K562 (cell line): Measurements from ENCODE around the gene INPP4B. TPM values are rescaled to one million over a fixed set of nuclear protein-coding genes. Genes with fewer than 3 reads are reported as not detected.

ENCODE experiments used
- ATAC-seq: fragments of 200-7000 bp; cut with Tn5 transposase; 3 replicates; pipeline ENCODE4 v1.9.1; 2020; ENCODE audit warnings: moderate library complexity
- BruUV-seq: library from RNA; stranded (reverse); fragments of 400-500 nt; replicated peaks from 2 replicates; lab custom pipeline; 2021; lab: Mats Ljungman, UMichigan
- CTCF ChIA-PET: fragments of 300-600 bp; formaldehyde crosslinking; extraction: SDS; loops from one replicate; lab custom pipeline; 2021; ENCODE audit warnings: low intra/inter-chr PET ratio; lab: Yijun Ruan, JAX
- POLR2A ChIA-PET: fragments of 300-600, 350-650 bp; sonication (Branson Sonifier 250); formaldehyde crosslinking; extraction: SDS; loops from one replicate; lab custom pipeline; 2021; ENCODE audit warnings: antibody characterized with exemption, inconsistent platforms; lab: Yijun Ruan, JAX
- DNase-seq, 4 experiments: peaks; one replicate each; pipeline versions ENCODE4 v3.0.0 to v3.0.0-alpha.2; 2011 to 2018; ENCODE audit warnings: low spot score in 3 of 4, mixed read lengths in 3 of 4; ENCODE audit errors: extremely low read depth in 1 of 4
- FAIRE-seq: peaks from 2 replicates; lab custom pipeline; 2011; peaks lifted over from hg19 to GRCh38; lab: Jason Lieb, UNC
- H2AFZ ChIP-seq: 2 replicates; pipeline ENCODE4 v1.6.0; 2011; ENCODE audit warnings: low read depth, low read length, control low read depth, inconsistent platforms
- H3K27ac ChIP-seq: fragments of 200-600 bp; 3 replicates; pipeline ENCODE4 v1.8.0; 2011; ENCODE audit warnings: low read depth, mild to moderate bottlenecking, control low read depth, inconsistent platforms, low read length, moderate library complexity, mixed read lengths; ENCODE audit errors: extremely low read depth
- H3K27me3 ChIP-seq, 2 experiments: fragments of 300-600 bp in 1 of 2; 2 replicates in 1 of 2; 3 replicates in 1 of 2; pipeline versions ENCODE4 v1.6.0 to v1.8.0; 2011; ENCODE audit warnings: inconsistent platforms in 2 of 2, low read length in 2 of 2, mild to moderate bottlenecking in 1 of 2, mixed read lengths in 1 of 2, moderate library complexity in 1 of 2; ENCODE audit not compliant: control insufficient read depth in 2 of 2, insufficient read depth in 2 of 2
- H3K36me3 ChIP-seq: fragments of 300-600 bp; 3 replicates; pipeline ENCODE4 v1.8.0; 2011; ENCODE audit warnings: mild to moderate bottlenecking, low read length, inconsistent platforms; ENCODE audit not compliant: control insufficient read depth, insufficient read depth
- H3K4me1 ChIP-seq, 2 experiments: fragments of 200-600 bp in 1 of 2; replicated peaks in 1 of 2; 2 replicates in 1 of 2; 3 replicates in 1 of 2; pipeline versions ENCODE4 v1.5.1 to v1.8.0; 2011; ENCODE audit warnings: inconsistent platforms in 2 of 2, low read length in 2 of 2, mild to moderate bottlenecking in 1 of 2, mixed read lengths in 1 of 2, moderate library complexity in 1 of 2; ENCODE audit not compliant: control insufficient read depth in 2 of 2, insufficient read depth in 2 of 2
- H3K4me2 ChIP-seq: 2 replicates; pipeline ENCODE4 v1.6.1; 2011; ENCODE audit warnings: low read length, control low read depth, inconsistent platforms, mixed read lengths; ENCODE audit not compliant: insufficient read depth
- H3K4me3 ChIP-seq: fragments of 200-600 bp; sonication (generic), shearing (Covaris generic); 2 replicates; pipeline ENCODE4 v1.5.1; 2016; ENCODE audit warnings: control low read depth, inconsistent platforms
- H3K79me2 ChIP-seq: fragments of 200-600 bp; 3 replicates; pipeline ENCODE4 v1.8.0; 2011; ENCODE audit warnings: low read length, inconsistent platforms; ENCODE audit not compliant: control insufficient read depth, insufficient read depth
- H3K9ac ChIP-seq, 2 experiments: 2 replicates each; pipeline versions ENCODE4 v1.6.0 to v1.6.1; 2011; ENCODE audit warnings: low read depth in 2 of 2, low read length in 2 of 2, control low read depth in 1 of 2, inconsistent platforms in 1 of 2, mild to moderate bottlenecking in 1 of 2, mixed read lengths in 1 of 2; ENCODE audit not compliant: insufficient read depth in 1 of 2
- H3K9me1 ChIP-seq: one replicate; pipeline ENCODE4 v1.6.0; 2011; ENCODE audit warnings: inconsistent platforms, mild to moderate bottlenecking, low read length, moderate library complexity; ENCODE audit not compliant: control insufficient read depth, insufficient read depth
- H3K9me3 ChIP-seq: replicated peaks from 2 replicates; pipeline ENCODE4 v1.5.1; 2011; ENCODE audit warnings: low read depth, low read length, inconsistent platforms; ENCODE audit not compliant: control insufficient read depth, insufficient read depth
- H4K20me1 ChIP-seq: replicated peaks from 2 replicates; pipeline ENCODE4 v1.6.1; 2011; ENCODE audit warnings: low read length, inconsistent platforms, mixed read lengths; ENCODE audit not compliant: control insufficient read depth, insufficient read depth
- TCF7L2 ChIP-seq: fragments of 150-350 bp; IDR thresholded peaks from 2 replicates; pipeline ENCODE4 v1.6.1; 2016; ENCODE audit warnings: low read depth, mild to moderate bottlenecking, low read length, moderate library complexity
- TOE1 ChIP-seq, 2 experiments: fragments of 450-650 bp in 1 of 2; sonication (generic) in 1 of 2; formaldehyde crosslinking in 1 of 2; IDR thresholded peaks; 2 replicates each; pipeline versions ENCODE4 v1.7.1 to v1.8.0; 2016 to 2022; ENCODE audit warnings: borderline replicate concordance in 2 of 2, mild to moderate bottlenecking in 2 of 2, antibody characterized with exemption in 1 of 2, inconsistent platforms in 1 of 2, low read depth in 1 of 2, missing genetic modification reagents in 1 of 2, moderate library complexity in 1 of 2
- ZNF3 ChIP-seq: fragments of 250-450 bp; sonication (Bioruptor Pico); IDR thresholded peaks from 2 replicates; pipeline ENCODE4 v1.5.0; 2021; ENCODE audit warnings: mild to moderate bottlenecking, moderate library complexity
- WGBS: fragments of 100-300 bp; shearing (Covaris generic); methylation state at CpG from one replicate; pipeline ENCODE4 v1.1.6; 2016; ENCODE audit warnings: low coverage, mixed read lengths; ENCODE audit not compliant: insufficient coverage; ENCODE audit errors: missing lambda C conversion rate; 5-methylcytosine and 5-hydroxymethylcytosine counted together
- in situ Hi-C: fragments of 300-500 bp; cut with MboI; formaldehyde crosslinking; loops from 4 replicates; pipeline ENCODE4 v1.15.0; 2018; ENCODE audit warnings: inconsistent platforms, mixed read lengths
- intact Hi-C: fragments of 100-400 bp; cut with micrococcal nuclease; formaldehyde crosslinking; loops from 2 replicates; pipeline ENCODE4 v1.14.2; 2022
- polyA plus RNA-seq, 8 experiments: library from polyadenylated mRNA; depleted of rRNA in 4 of 8; stranded (reverse) in 5 of 8; unstranded in 3 of 8; fragments of >200 nt; fragmentation: Nextera tagmentation in 2 of 8; fragmentation: Illumina TruSeq in 1 of 8; extraction: Ambion mirVana in 2 of 8; extraction: Trizol in 1 of 8; gene quantifications; 2 replicates each; pipeline versions ENCODE4 v1.2.1 to v1.2.3, GENCODE V29; 2011 to 2014; ENCODE audit warnings: inconsistent platforms in 1 of 8, missing spikeins in 1 of 8
- total RNA-seq, 7 experiments: library from RNA; depleted of rRNA in 6 of 7; stranded (reverse); fragments of >200 nt in 6 of 7; fragmentation: Illumina TruSeq in 2 of 7; extraction: Trizol in 2 of 7; gene quantifications; 2 replicates each; pipeline versions ENCODE4 v1.2.1 to v1.2.3, GENCODE V29; 2011 to 2021; ENCODE audit warnings: low replicate concordance in 1 of 7
- TF ChIP-seq, protein P1 (sequence below): fragments of 150-350 bp; IDR thresholded peaks from 2 replicates; pipeline ENCODE4 v1.6.1; 2014; ENCODE audit warnings: low read depth, mild to moderate bottlenecking, low read length, borderline replicate concordance

The INPP4B gene
- total and polyA plus RNA-seq, 9 of the 15 experiments (the other 6 are each of a cell fraction or from before 2014, with no cell fraction given), result 0.04 to 0.11 TPM; not detected in 7

GRCh38 chr4:142607976-142608375 lies 238.1 kb downstream of the INPP4B start:
- POLR2A ChIA-PET, result no interaction called here
- Histone ChIP-seq H3K79me2 (no peaks in the 10 kb centered on the region), H3K36me3 (no peaks in the 10 kb centered on the region), H3K4me3 (no peak overlapping the region), H3K9me1 (no peaks in the 10 kb centered on the region), H3K4me2 (no peak overlapping the region), H2AFZ (no peak overlapping the region), H3K9ac (no peak overlapping the region), H3K4me1 (no peaks in the 10 kb centered on the region), H3K27ac (no peak overlapping the region), H3K9me3 (no peaks in the 10 kb centered on the region), H3K27me3 (no peaks in the 10 kb centered on the region), H4K20me1 (no peaks in the 10 kb centered on the region)
- no peak for DNase-seq
- BruUV-seq, result no TSS peak
- FAIRE-seq, result no peak
- intact Hi-C loops, result no loop called here
- ATAC-seq, result no peak
- no peak for TF ChIP-seq ZNF3 (CRISPR knock-in tag)
- TF ChIP-seq TOE1 (IDR thresholded peaks at IDR 0.05; ENCODE audit: borderline replicate concordance), result no peak
- no peak for TF ChIP-seq TOE1 (CRISPR knock-in tag; IDR thresholded peaks at IDR 0.05; ENCODE audit: borderline replicate concordance, low read depth)
- TF ChIP-seq, protein P1, sequence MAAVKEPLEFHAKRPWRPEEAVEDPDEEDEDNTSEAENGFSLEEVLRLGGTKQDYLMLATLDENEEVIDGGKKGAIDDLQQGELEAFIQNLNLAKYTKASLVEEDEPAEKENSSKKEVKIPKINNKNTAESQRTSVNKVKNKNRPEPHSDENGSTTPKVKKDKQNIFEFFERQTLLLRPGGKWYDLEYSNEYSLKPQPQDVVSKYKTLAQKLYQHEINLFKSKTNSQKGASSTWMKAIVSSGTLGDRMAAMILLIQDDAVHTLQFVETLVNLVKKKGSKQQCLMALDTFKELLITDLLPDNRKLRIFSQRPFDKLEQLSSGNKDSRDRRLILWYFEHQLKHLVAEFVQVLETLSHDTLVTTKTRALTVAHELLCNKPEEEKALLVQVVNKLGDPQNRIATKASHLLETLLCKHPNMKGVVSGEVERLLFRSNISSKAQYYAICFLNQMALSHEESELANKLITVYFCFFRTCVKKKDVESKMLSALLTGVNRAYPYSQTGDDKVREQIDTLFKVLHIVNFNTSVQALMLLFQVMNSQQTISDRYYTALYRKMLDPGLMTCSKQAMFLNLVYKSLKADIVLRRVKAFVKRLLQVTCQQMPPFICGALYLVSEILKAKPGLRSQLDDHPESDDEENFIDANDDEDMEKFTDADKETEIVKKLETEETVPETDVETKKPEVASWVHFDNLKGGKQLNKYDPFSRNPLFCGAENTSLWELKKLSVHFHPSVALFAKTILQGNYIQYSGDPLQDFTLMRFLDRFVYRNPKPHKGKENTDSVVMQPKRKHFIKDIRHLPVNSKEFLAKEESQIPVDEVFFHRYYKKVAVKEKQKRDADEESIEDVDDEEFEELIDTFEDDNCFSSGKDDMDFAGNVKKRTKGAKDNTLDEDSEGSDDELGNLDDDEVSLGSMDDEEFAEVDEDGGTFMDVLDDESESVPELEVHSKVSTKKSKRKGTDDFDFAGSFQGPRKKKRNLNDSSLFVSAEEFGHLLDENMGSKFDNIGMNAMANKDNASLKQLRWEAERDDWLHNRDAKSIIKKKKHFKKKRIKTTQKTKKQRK, result no peak
- TF ChIP-seq TCF7L2, result no peak
- in situ Hi-C loops, result no loop called here
- CTCF ChIA-PET, result no interaction called here
- WGBS, result 0% methylated on average over 1 of the region's 1 CpG
